CD4-positive, alpha-beta T cell treated with Interleukin-10 for 1 hour (primary cell): Measurements from ENCODE around the gene SIGLEC9.
A peak's percentile ranks its signal among the peaks of the same experiment; 100 is the strongest.

Experiments
- DNase-seq: peaks from one replicate; pipeline ENCODE4 v3.0.0-alpha.2; 2020

The SIGLEC9 gene

DNA sequence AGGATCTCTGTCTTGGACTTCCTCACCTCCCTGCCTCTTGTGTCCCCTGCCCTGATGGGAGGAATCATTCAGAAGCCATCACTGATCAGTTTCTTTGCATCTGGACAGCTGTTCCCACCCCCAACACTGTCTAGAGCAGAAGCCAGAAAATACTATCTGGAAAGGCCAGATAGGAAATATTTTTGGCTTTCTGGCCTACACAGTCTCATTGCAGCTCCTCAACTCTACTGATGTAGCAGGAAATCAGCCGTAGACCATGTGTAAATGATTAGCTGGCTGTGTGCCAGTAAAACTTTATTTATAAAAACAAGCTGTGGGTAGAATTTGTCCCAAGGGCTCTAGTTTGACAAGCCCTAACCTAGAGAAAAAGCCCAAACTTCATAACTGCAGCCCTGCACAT, 23.0 kb downstream of the SIGLEC9 start:
- no peak for DNase-seq

DNA sequence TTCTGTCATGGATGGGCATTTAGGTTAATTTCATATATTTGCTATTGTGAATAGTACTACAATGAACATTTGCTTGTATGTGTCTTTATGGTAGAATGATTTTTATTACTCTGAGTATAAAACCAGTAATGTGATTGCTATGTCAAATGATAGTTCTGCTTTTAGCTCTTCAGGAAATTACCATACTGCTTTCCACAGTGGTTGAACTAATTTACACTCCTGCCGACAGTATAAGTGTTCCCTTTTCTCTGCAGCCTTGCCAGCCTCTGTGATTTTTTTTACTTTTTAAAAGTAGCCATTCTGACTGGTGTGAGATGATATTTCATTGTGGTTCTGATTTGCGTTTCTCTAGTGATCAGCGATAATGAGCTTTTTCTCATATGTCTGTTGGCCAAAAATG, 23.9 kb downstream of the SIGLEC9 start:
- no peak for DNase-seq

DNA sequence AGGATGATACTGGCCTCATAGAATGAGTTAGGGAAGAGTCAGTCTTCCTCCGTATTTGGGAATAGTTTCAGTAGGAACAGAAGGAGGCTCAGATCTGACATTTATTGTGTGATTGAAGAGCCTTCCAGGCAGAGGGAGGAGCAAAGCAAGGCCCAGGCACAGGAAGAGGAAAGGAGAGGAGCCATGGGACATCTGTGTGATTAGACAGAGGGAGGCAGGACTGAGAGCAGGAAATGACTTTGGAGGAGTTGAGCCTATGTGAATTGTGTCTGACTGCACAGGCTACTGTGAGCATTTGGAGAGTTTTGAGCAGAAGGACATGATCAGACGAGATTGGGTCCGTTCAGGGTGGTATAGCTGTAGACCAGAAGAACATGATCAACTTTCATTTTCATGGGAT, 25.9 kb downstream of the SIGLEC9 start:
- no peak for DNase-seq

DNA sequence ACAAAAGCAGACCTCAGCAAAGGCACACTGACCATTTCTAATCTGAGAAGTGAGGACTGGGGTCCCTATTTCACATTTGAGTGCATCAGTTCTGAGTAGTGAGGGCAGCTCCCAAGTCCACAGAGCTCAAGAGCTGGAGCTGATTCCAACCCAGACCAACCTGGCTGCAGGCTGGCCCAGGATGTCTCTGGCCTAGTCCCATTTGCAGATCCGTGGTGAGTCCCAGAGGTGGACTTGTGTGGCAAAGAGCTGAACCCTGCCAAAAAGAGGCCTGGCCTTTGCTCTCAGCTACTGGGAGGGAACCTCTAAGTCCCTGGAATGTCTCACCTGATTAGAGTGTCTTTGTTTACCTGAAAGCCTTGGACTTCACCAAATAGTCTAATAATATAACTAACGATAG, 32.0 kb downstream of the SIGLEC9 start:
- DNase-seq: no peak

DNA sequence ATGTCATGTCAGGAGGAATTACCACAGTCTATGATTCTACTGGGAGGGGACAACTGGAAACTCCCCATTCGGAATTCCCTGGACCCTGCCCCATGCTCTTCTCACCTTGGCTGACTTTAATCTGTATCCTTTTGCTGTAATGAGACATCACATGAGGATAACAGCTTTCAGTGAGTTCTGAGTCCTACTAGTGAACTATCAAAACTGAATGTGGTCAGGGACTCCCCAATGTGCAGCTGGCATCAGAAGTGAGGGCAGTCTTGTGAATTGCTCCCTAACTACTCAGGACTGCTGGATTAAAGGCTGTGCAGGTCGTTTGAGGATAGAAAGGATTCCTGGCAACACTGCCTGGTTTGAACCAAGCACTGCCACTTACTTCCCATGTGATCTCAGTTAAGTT, 32.6 kb downstream of the SIGLEC9 start:
- DNase-seq: no peak

DNA sequence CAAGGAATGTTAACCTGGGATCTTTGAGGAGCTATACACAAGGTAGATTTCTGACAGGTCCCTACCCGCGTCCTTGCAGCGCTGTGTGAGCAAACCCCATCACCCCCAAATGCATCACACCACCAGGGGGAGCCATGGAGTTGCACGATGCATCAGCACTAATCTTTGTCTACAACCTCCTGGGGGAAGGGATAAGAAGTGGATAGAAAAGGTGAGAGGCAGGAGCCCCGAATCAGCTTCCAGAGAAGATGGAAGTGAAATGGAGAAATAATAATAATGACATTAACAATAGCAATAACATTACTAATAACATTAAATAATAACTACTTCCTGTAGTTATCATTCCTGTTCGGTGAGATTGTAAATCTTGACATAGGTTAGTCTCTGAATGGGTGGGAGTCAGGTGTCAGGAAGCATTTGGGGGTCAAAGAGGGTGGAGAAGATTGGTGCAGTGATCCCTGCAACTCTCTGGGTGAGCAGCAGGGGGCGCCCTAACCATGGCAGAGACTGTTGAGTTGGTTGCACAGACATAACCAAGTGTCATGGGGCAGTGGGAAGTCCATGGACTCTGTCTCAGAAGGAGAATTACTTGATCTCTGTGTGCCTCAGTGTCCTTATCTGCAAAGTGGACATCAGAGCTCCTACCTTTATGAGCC, 33.9 kb downstream of the SIGLEC9 start:
- DNase-seq: peak; percentile 71

DNA sequence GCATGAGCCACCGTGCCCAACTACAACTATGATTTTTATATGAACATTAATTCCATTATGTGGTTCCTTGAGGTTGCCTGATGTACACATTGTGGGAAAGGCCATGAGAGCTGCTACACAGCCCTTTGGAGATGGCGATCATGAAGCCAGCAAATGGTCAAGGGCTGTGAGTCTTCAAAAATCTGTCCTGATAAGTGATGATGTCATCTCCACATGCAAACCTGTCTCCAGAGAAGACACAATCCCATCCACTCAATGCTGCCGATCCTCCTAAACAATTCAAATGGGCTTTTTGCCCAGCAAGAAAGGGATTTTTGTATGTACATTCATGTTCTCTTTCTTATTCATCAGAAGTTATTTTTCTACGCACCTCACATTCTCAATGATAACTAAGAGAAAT, 35.0 kb downstream of the SIGLEC9 start:
- no peak for DNase-seq

DNA sequence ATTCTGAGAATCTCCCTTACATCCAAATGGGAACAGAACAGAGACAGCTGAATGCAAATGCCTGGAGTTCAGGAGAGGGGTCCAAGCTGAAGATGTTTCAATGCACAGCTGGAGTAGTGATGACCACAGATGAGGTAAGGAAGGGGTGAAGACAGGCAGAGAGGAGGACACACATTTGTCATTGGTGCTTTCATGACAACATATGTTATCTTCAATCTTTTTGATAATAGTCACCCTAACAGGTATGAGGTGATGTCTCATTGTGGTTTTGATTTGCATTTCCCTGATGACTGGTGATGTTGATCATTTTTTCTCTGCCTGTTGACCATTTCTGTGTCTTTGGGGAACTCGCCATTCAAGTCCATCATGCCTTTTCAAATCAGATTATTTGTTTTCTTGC, 36.6 kb downstream of the SIGLEC9 start:
- DNase-seq: no peak

DNA sequence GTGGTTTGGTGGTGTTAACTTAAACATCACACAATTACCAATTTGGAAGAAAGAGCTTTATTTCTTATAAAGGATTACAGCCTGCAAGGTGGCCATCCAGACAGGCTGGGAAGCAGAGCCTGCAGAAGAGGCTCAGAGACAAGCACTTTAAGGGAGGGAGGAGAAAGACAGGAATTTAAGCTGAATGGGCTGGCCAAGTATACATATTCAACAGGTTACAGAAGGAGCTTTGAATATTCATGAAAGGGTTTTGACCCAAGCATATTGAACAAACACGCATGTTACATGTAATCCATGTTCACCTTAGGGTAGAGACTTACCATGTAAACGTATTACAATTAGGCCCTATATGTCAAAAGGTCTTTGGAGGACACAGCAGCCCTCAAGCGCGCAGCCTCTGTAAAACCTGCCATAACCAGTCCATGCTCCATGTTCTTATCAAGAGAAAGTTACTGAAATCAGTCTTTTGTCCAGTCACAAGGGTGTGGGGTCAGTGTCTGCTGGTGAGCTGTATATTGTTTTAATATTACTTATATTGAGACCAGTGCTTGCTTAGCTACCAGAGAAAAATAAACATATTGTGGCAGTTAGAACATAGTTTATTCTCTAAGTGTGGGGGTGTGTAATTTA, 37.3 kb downstream of the SIGLEC9 start:
- no peak for DNase-seq

DNA sequence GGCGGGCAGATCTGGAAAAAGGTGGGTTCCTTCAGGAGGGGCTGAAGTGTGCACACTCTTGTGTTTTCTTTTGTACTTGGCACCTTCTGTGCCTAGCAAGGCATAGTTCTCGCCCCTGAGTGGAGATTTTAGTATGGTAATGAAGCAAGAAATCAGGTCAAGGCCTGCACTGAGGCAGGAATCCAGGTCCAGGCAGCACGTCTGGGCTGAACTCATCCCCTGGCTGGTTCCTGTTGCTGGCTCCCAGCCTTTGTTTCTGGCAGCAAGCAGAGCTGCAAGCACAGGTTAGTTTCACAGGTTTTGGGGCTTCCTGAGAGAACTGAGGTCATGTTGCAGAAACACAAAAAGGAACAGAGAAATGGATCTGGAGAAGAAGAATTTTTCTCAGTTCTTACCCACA, 38.6 kb downstream of the SIGLEC9 start:
- DNase-seq: no peak

DNA sequence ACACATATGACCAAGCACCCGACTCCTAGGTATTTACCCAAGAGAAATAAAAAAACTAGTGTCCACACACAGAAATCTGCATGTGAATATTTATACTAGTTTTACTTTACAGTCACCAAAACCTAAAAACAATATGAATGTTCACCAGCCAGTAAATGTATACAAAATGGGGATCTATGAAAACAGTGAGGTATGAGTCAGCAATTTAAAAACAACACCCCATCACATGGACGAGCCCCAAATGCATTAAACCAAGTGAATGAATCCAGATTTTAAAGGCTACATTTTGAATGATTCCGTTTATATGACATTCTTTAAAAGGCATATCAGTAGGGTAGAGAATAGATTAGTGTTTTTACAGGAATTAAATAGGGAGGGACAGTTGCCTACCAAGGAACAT, 39.5 kb downstream of the SIGLEC9 start:
- DNase-seq: no peak

DNA sequence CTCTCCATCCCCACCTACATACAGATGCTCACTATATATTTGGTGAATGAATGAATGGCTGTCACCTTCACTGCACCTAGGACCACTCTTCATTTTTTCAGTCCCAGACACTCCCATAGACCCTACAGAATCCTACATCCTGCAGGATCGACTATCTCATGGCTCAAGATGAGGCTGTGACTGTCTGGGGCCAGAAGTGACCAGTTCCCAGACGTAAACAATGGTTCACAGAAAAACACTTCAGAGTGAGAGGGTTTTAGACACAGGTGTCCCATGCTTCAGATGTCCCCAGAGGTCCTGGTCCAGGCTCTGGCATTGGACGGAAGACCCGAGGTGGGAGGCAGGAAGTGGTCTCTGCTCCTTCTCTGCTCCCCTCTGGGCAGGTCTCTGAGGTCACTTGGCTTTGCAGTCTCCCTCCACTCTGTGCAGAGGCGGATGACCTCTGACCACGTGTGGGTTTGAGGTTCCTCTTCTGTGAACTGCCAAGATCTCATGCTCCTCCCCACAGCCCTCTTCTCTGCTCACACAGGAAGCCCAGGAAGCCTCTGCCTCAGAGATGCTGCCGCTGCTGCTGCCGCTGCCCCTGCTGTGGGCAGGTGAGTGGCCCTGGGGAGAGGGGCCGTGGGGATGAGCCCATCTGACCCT, 42.3 kb downstream of the SIGLEC9 start:
- peak; percentile 44 for DNase-seq

DNA sequence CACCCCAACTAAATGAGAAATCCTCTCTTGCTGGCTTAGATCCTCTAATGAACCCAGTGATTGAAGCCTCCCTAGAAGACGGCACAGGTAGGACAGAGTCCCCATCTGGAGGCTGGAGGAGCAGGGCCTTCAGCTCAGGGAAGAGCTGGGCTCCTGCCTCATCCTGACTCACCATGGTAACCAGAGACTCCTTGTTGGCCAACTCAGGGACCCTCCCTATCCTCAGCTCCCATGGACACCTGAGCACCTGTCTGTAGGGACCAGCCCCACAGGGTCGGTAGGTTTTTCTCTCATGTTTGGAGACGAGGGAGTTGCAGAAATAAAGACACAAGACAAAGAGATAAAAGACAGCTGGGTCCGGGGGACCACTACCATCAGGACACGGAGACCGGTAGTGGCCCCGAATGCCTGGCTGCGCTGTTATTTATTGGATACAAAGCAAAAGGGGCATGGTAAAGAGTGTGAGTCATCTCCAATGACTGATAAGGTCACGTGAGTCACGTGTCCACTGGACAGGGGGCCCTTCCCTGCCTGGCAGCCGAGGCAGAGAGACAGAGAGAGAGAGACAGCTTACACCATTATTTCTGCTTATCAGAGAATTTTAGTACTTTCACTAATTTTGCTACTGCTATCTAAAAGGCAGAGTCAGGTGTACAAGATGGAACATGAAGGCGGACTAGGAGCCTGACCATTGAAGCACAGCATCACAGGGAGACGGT, 44.0 kb downstream of the SIGLEC9 start:
- peak; percentile 9 for DNase-seq

DNA sequence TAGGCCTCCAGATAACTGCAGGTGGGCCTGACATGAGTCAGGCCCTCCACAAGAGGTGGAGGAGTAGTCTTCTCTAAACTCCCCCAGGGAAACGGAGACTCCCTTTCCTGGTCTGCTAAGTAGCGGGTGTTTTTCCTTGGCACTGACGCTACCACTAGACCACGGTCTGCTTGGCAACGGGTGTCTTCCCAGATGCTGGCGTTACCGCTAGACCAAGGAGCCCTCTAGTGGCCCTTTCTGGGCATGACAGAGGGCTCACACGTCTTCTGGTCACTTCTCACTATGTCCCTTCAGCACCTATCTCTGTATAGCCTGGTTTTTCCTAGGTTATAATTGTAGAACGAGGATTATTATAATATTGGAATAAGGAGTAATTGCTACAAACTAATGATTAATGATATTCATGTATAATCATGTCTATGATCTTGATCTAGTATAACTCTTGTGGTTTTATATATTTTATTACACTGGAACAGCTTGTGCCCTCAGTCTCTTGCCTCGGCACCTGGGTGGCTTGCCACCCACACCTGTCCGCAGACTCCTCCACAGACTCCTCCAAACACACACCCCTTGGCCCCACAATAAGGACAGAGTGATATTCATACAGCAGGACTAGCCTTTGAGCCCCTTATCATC, 44.7 kb downstream of the SIGLEC9 start:
- DNase-seq: peak; percentile 70

DNA sequence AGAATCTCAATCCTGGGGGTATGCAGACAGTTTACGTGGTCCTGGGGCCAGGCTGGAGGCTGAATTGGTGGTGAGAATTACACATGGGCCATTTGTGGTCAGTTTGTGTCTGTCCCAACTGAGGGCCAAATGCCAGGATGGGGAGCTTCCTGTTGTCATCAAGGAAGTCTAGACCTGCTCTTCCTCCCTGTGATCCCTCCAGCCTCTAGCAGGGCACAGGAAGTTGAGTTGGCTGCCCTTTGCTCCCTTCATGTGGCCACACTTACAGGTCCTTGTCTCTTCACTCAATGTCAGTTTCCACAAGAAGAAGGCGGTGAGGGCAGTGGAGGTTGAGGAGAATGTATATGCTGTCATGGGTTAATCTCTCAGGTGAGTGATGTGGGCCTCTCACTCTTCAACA, 47.5 kb downstream of the SIGLEC9 start:
- no peak for DNase-seq

DNA sequence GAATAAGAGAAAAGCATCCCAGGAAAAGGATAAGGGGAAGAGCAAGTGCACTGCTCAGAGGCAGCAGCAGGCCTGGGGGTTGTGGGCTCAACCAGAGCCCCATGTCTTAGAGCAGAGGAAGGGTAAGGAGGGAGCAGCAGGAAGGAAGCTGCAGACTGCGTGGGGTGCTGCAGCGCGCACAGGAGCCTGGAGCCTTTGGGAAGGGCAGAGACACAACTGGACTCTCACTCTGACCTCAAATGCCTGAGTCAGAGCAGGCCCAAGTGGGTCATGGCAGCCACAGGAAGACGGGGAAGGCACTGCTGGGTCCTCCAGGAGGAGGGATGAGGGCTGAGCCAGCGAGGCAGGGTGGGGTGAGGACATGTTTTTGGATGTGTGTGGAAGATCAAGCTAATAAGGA, 49.0 kb downstream of the SIGLEC9 start:
- no peak for DNase-seq

DNA sequence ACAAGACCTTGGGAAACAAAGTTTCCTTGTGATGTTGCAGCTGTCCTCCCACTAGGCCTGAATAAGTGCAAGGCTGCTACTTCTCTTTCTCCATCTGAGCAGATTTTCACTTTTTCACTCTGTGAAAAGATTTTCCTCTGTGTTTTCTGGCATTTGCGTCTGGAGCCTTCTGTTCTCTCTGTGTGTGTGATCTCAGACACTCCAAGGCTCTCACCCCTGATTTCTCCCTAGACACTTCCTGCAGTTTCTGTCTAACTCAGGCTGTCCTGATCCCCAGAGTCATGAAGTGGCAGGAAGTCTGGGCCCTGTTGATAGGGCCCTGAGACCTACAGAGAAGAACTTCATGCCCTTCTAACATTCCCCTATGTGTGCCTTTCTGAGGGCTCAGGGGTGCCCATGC, 54.5 kb downstream of the SIGLEC9 start:
- no peak for DNase-seq
